Measurements from ENCODE around the gene MAN1A2. TPM values are rescaled to one million over a fixed set of nuclear protein-coding genes. Genes with fewer than 3 reads are reported as not detected.

MAN1A2 gene
- total and polyA plus RNA-seq, 10 of the 15 experiments (the other 5 are each of a cell fraction or from before 2014, with no cell fraction given) = 2.8 to 23.6 (median 16.0) TPM

- H3K4me3 ChIP-seq = no peak overlapping the region
- H3K27me3 ChIP-seq (replicated peaks in 1 of 2; ENCODE audit: control insufficient read depth in 2 of 2, insufficient read depth in 2 of 2, low read length in 1 of 2) = peaks cover 0 to 3% of the 10 kb centered on the region in 2 experiments; a peak in 3 of 4 replicates
- intact Hi-C loops (cut with micrococcal nuclease; ENCODE audit: unreplicated experiment) (no loop called here), in situ Hi-C loops (cut with MboI) (no loop called here)
- 50% methylated on average over 10 of the region's 10 CpGs for WGBS (ENCODE audit: insufficient coverage, insufficient replicate concordance, low lambda C conversion rate, missing lambda C conversion rate)
- H3K9me3 ChIP-seq (replicated peaks; ENCODE audit: control insufficient read depth, insufficient read depth, low read length) = no peaks in the 10 kb centered on the region
- H3K36me3 ChIP-seq (ENCODE audit: control insufficient read depth in 2 of 2, insufficient read depth in 2 of 2, low read length in 1 of 2) = no peaks in the 10 kb centered on the region
- FAIRE-seq (no peak), DNase-seq (ENCODE audit: low read depth, low spot score) (no peak), ATAC-seq (no peak)
- H3K27ac ChIP-seq (ENCODE audit: control insufficient read depth, insufficient read depth) = no peak overlapping the region
- no peak overlapping the region for H2AFZ ChIP-seq (ENCODE audit: control insufficient read depth, low read depth, low read length)
- H3K9ac ChIP-seq (ENCODE audit: control insufficient read depth, insufficient read depth, low read length) = no peak overlapping the region
- no peak overlapping the region for H3K4me2 ChIP-seq (ENCODE audit: control insufficient read depth, insufficient read depth)
- no peaks in the 10 kb centered on the region for H3K4me1 ChIP-seq (ENCODE audit: control insufficient read depth, insufficient read depth, low read length)
- TF ChIP-seq E2F4 (IDR thresholded peaks at IDR 0.05; ENCODE audit: low read depth, low read length) = no peak
- no peak for TF ChIP-seq NR2C1 (IDR thresholded peaks at IDR 0.05)
- TF ChIP-seq IKZF1 (conservative IDR thresholded peaks at IDR 0.05) = no peak
- TF ChIP-seq SMC3 (IDR thresholded peaks at IDR 0.05; ENCODE audit: borderline replicate concordance, low read length) = no peak
- RAD21 ChIA-PET (ENCODE audit: unreplicated experiment) = no interaction called here
- CTCF ChIA-PET = no interaction called here
- POLR2A ChIA-PET = no interaction called here
- no peaks in the 10 kb centered on the region for H4K20me1 ChIP-seq (ENCODE audit: control insufficient read depth, insufficient read depth)
- no peaks in the 10 kb centered on the region for H3K79me2 ChIP-seq (ENCODE audit: control insufficient read depth, insufficient read depth, low read length)
- no TSS peak for BruUV-seq (replicated peaks)
- SMC1A ChIA-PET (ENCODE audit: uncharacterized antibody, unreplicated experiment) = no interaction called here
These were observed 206.3 kb downstream of the MAN1A2 start for GRCh38 chr1:117573386-117574023.

DNA sequence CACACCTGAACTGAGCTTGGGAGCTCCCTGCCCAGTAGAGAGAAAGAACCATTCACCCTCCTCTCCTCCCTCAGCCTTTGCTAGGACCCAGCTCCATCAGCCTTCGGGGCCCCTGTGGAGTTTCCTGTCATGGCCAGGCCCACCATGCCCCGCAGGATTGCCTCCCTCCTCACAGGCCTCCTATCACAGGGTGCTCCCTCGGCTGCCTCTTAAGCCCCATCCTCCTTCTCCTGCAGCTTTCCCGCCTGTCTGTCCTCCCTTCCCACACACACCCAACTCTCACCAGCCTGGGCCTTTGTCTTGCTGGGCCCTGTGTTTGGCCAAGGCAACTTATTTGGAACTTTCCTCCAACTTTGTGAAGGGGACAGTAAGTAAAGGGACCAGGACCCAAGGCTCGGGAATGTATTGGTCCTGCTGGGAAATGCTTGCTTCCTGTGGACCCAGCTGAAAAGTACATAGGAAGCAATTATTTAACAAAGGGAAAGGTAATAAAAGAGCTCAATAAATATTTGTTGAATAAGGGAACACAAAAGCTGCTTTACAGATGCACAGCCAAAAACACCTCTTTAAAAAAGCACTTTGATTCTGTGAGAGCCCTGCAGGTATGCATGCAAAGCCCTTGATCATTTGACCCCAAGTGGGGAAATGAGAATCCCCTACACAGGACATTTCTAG is 207.0 kb downstream of the MAN1A2 start:
- CTCF ChIA-PET = no interaction called here
- FAIRE-seq = no peak
- Histone ChIP-seq H3K27ac (ENCODE audit: control insufficient read depth, insufficient read depth) (no peak overlapping the region), H3K36me3 (ENCODE audit: control insufficient read depth in 2 of 2, insufficient read depth in 2 of 2, low read length in 1 of 2) (no peaks in the 10 kb centered on the region), H2AFZ (ENCODE audit: control insufficient read depth, low read depth, low read length) (no peak overlapping the region), H3K9ac (ENCODE audit: control insufficient read depth, insufficient read depth, low read length) (no peak overlapping the region), H3K9me3 (replicated peaks; ENCODE audit: control insufficient read depth, insufficient read depth, low read length) (no peaks in the 10 kb centered on the region), H3K4me2 (ENCODE audit: control insufficient read depth, insufficient read depth) (no peak overlapping the region), H3K79me2 (ENCODE audit: control insufficient read depth, insufficient read depth, low read length) (no peaks in the 10 kb centered on the region), H3K4me1 (ENCODE audit: control insufficient read depth, insufficient read depth, low read length) (no peaks in the 10 kb centered on the region), H4K20me1 (ENCODE audit: control insufficient read depth, insufficient read depth) (no peaks in the 10 kb centered on the region), H3K27me3 (replicated peaks in 1 of 2; ENCODE audit: control insufficient read depth in 2 of 2, insufficient read depth in 2 of 2, low read length in 1 of 2) (peaks cover 0 to 3% of the 10 kb centered on the region in 2 experiments; a peak in 3 of 4 replicates), H3K4me3 (no peak overlapping the region)
- intact Hi-C loops (cut with micrococcal nuclease; ENCODE audit: unreplicated experiment) = no loop called here
- DNase-seq (ENCODE audit: low read depth, low spot score) = no peak
- SMC1A ChIA-PET (ENCODE audit: uncharacterized antibody, unreplicated experiment) = no interaction called here
- in situ Hi-C loops (cut with MboI) = no loop called here
- RAD21 ChIA-PET (ENCODE audit: unreplicated experiment) = no interaction called here
- POLR2A ChIA-PET = interaction anchor here (1.2 kb wide), 1 partner anchor 39 kb away, joined by 3 read pairs; no protein-coding TSS in a partner anchor
- no TSS peak for BruUV-seq (replicated peaks)
- no peak for ATAC-seq
- WGBS (ENCODE audit: insufficient coverage, insufficient replicate concordance, low lambda C conversion rate, missing lambda C conversion rate) = 8% methylated on average over 5 of the region's 5 CpGs
- TF ChIP-seq POLR2AphosphoS2 (IDR thresholded peaks at IDR 0.05; ENCODE audit: low read depth, low read length) = no peak
- TF ChIP-seq SPI1 (IDR thresholded peaks at IDR 0.05; ENCODE audit: borderline replicate concordance, insufficient read depth, low read depth, low read length) = no peak
- no peak for TF ChIP-seq BCLAF1 (IDR thresholded peaks at IDR 0.05)
- no peak for TF ChIP-seq YBX1 (IDR thresholded peaks at IDR 0.05)
- TF ChIP-seq MTA3 (IDR thresholded peaks at IDR 0.05; ENCODE audit: borderline replicate concordance, low read length) = no peak
- TF ChIP-seq, protein P1, sequence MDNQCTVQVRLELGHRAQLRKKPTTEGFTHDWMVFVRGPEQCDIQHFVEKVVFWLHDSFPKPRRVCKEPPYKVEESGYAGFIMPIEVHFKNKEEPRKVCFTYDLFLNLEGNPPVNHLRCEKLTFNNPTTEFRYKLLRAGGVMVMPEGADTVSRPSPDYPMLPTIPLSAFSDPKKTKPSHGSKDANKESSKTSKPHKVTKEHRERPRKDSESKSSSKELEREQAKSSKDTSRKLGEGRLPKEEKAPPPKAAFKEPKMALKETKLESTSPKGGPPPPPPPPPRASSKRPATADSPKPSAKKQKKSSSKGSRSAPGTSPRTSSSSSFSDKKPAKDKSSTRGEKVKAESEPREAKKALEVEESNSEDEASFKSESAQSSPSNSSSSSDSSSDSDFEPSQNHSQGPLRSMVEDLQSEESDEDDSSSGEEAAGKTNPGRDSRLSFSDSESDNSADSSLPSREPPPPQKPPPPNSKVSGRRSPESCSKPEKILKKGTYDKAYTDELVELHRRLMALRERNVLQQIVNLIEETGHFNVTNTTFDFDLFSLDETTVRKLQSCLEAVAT (IDR thresholded peaks at IDR 0.05) = no peak
- TF ChIP-seq CREB1 (IDR thresholded peaks at IDR 0.05; ENCODE audit: low read depth) = no peak
